NAMALWA (cell line): ENCODE results near the gene TMEM138.
A peak's percentile ranks its signal among the peaks of the same experiment; 100 is the strongest.
"Not testable (repeated sequence)": the region's sequence is repeated elsewhere in the genome, so short reads cannot be mapped to it uniquely, and the experiment has no call there.

Experiments
- DNase-seq: peaks from one replicate; pipeline ENCODE4 v3.0.0-alpha.2; 2015; ENCODE audit warnings: low spot score

The TMEM138 gene

GRCh38 chr11:61367406-61367805 is 5.2 kb downstream of the TMEM138 start:
- DNase-seq = no peak

- DNase-seq = no peak
Observed at GRCh38 chr11:61368646-61369045, 6.5 kb downstream of the TMEM138 start.

- no peak for DNase-seq
Observed at GRCh38 chr11:61369372-61370348, 7.5 kb downstream of the TMEM138 start.

- DNase-seq = no peak
Observed at GRCh38 chr11:61370349-61371005, 8.3 kb downstream of the TMEM138 start.

- no peak for DNase-seq
Observed at GRCh38 chr11:61372659-61373420, 10.7 kb downstream of the TMEM138 start.

- DNase-seq = no peak
Observed at GRCh38 chr11:61375761-61376108, 13.6 kb downstream of the TMEM138 start.

GRCh38 chr11:61377461-61378160 is 15.4 kb downstream of the TMEM138 start:
- no peak for DNase-seq

- no peak for DNase-seq
Observed at GRCh38 chr11:61378713-61379313, 16.6 kb downstream of the TMEM138 start.

GRCh38 chr11:61380884-61381283 is 18.7 kb downstream of the TMEM138 start:
- DNase-seq = no peak

GRCh38 chr11:61383859-61384258 is 21.7 kb downstream of the TMEM138 start:
- not testable (repeated sequence) for DNase-seq

GRCh38 chr11:61384271-61385242 is 22.4 kb downstream of the TMEM138 start:
- DNase-seq = peak; percentile 47

GRCh38 chr11:61390161-61390560 is 28.0 kb downstream of the TMEM138 start:
- DNase-seq = no peak

- DNase-seq = peak; percentile 44
Observed at GRCh38 chr11:61392981-61393595, 30.9 kb downstream of the TMEM138 start.

- no peak for DNase-seq
Observed at GRCh38 chr11:61401173-61401572, 39.0 kb downstream of the TMEM138 start.

GRCh38 chr11:61401573-61401972 is 39.4 kb downstream of the TMEM138 start:
- DNase-seq = no peak

- DNase-seq = no peak
Observed at GRCh38 chr11:61403658-61404057, 41.5 kb downstream of the TMEM138 start.

GRCh38 chr11:61404103-61404502 is 41.9 kb downstream of the TMEM138 start:
- DNase-seq = no peak

- DNase-seq = no peak
Observed at GRCh38 chr11:61404641-61405040, 42.5 kb downstream of the TMEM138 start.

- DNase-seq = no peak
Observed at GRCh38 chr11:61406067-61406466, 43.9 kb downstream of the TMEM138 start.
